H9 (cell line): Measurements from ENCODE around the gene PRIMPOL. TPM values are rescaled to one million over a fixed set of nuclear protein-coding genes. Genes with fewer than 3 reads are reported as not detected.

Experiments
- DNase-seq: peaks from one replicate; pipeline ENCODE4 v3.0.0-alpha.2; 2017
- H2AFZ ChIP-seq: one replicate; pipeline ENCODE4 v1.6.1; 2013; ENCODE audit warnings: mild to moderate bottlenecking, low read length, control low read depth, moderate library complexity
- H2AK5ac ChIP-seq: 2 replicates; pipeline ENCODE4 v1.6.1; 2013; ENCODE audit warnings: low read length, control low read depth, mixed read lengths; ENCODE audit not compliant: insufficient read length
- H2BK120ac ChIP-seq: one replicate; pipeline ENCODE4 v1.6.1; 2013; ENCODE audit warnings: low read depth, mild to moderate bottlenecking, low read length, control low read depth, inconsistent platforms; ENCODE audit not compliant: poor library complexity, severe bottlenecking
- H2BK12ac ChIP-seq: 2 replicates; pipeline ENCODE4 v1.6.1; 2013; ENCODE audit warnings: low read length, control low read depth, mixed read lengths, low read depth; ENCODE audit not compliant: insufficient read length
- H2BK15ac ChIP-seq: 2 replicates; pipeline ENCODE4 v1.6.1; 2013; ENCODE audit warnings: low read depth, low read length, control low read depth
- H2BK20ac ChIP-seq: one replicate; pipeline ENCODE4 v1.6.1; 2013; ENCODE audit warnings: low read depth, mild to moderate bottlenecking, low read length, control low read depth, inconsistent platforms; ENCODE audit not compliant: poor library complexity, severe bottlenecking
- H2BK5ac ChIP-seq: 2 replicates; pipeline ENCODE4 v1.6.1; 2013; ENCODE audit warnings: low read length, control low read depth, mixed read lengths; ENCODE audit not compliant: insufficient read length
- H3K14ac ChIP-seq: 2 replicates; pipeline ENCODE4 v1.6.1; 2013; ENCODE audit warnings: low read length, control low read depth; ENCODE audit not compliant: insufficient read depth
- H3K18ac ChIP-seq: 2 replicates; pipeline ENCODE4 v1.6.1; 2013; ENCODE audit warnings: low read depth, mild to moderate bottlenecking, mixed read lengths, low read length, control low read depth; ENCODE audit not compliant: insufficient read length
- H3K23ac ChIP-seq: 2 replicates; pipeline ENCODE4 v1.6.1; 2013; ENCODE audit warnings: low read length, control low read depth, mixed read lengths, low read depth; ENCODE audit not compliant: insufficient read length
- H3K23me2 ChIP-seq: 2 replicates; pipeline ENCODE4 v1.6.1; 2013; ENCODE audit warnings: low read depth, mild to moderate bottlenecking, mixed read lengths, low read length, control low read depth; ENCODE audit not compliant: insufficient read length, poor library complexity, severe bottlenecking
- H3K27ac ChIP-seq: 2 replicates; pipeline ENCODE4 v1.5.1; 2013; ENCODE audit warnings: low read length, control low read depth, mixed read lengths, low read depth; ENCODE audit not compliant: insufficient read length
- H3K27me3 ChIP-seq: 2 replicates; pipeline ENCODE4 v1.6.1; 2013; ENCODE audit warnings: low read length, control low read depth, inconsistent platforms; ENCODE audit not compliant: insufficient read depth
- H3K4ac ChIP-seq: 2 replicates; pipeline ENCODE4 v1.6.1; 2013; ENCODE audit warnings: low read depth, mild to moderate bottlenecking, control low read depth, inconsistent platforms, low read length, moderate library complexity
- H3K4me1 ChIP-seq: 2 replicates; pipeline ENCODE4 v1.6.1; 2013; ENCODE audit warnings: low read length, control low read depth, inconsistent platforms; ENCODE audit not compliant: insufficient read depth
- H3K4me2 ChIP-seq: 2 replicates; pipeline ENCODE4 v1.6.1; 2013; ENCODE audit warnings: low read length, control low read depth, mixed read lengths; ENCODE audit not compliant: insufficient read length, insufficient read depth
- H3K56ac ChIP-seq: 2 replicates; pipeline ENCODE4 v1.6.1; 2013; ENCODE audit warnings: low read depth, mild to moderate bottlenecking, mixed read lengths, low read length, control low read depth; ENCODE audit not compliant: insufficient read length
- H3K79me1 ChIP-seq: 2 replicates; pipeline ENCODE4 v1.6.1; 2013; ENCODE audit warnings: low read depth, mild to moderate bottlenecking, moderate library complexity, low read length, control low read depth, inconsistent platforms; ENCODE audit not compliant: insufficient read depth, poor library complexity, severe bottlenecking
- H3K79me2 ChIP-seq: 2 replicates; pipeline ENCODE4 v1.6.1; 2013; ENCODE audit warnings: low read length, control low read depth, inconsistent platforms; ENCODE audit not compliant: insufficient read depth
- H3K9ac ChIP-seq: 2 replicates; pipeline ENCODE4 v1.6.1; 2013; ENCODE audit warnings: low read length, control low read depth, mixed read lengths; ENCODE audit not compliant: insufficient read length; ENCODE audit errors: extremely low read depth
- H3K9me3 ChIP-seq: one replicate; pipeline ENCODE4 v1.6.1; 2013; ENCODE audit warnings: low read depth, low read length, inconsistent platforms; ENCODE audit not compliant: control insufficient read depth
- H3T11ph ChIP-seq: one replicate; pipeline ENCODE4 v1.6.1; 2013; ENCODE audit warnings: mild to moderate bottlenecking, low read length, control low read depth, inconsistent platforms
- H4K20me1 ChIP-seq: one replicate; pipeline ENCODE4 v1.6.1; 2013; ENCODE audit not compliant: control insufficient read depth, insufficient read length, insufficient read depth
- H4K5ac ChIP-seq: 2 replicates; pipeline ENCODE4 v1.6.1; 2013; ENCODE audit warnings: low read depth, mild to moderate bottlenecking, mixed read lengths, low read length, control low read depth; ENCODE audit not compliant: insufficient read length
- H4K8ac ChIP-seq: replicated peaks from 2 replicates; pipeline ENCODE4 v1.6.1; 2013; ENCODE audit warnings: low read length, control low read depth, mixed read lengths, low read depth; ENCODE audit not compliant: insufficient read length
- H4K91ac ChIP-seq: 2 replicates; pipeline ENCODE4 v1.6.1; 2013; ENCODE audit warnings: low read depth, mild to moderate bottlenecking, moderate library complexity, mixed read lengths, low read length, control low read depth; ENCODE audit not compliant: insufficient read length
- H3K27ac Mint-ChIP-seq, 3 experiments: 2 replicates in 2 of 3; 3 replicates in 1 of 3; pipeline ENCODE4 v1.8.0; 2020 to 2021; ENCODE audit warnings: mixed read lengths in 3 of 3, mild to moderate bottlenecking in 1 of 3, moderate library complexity in 1 of 3
- H3K27me3 Mint-ChIP-seq: 2 replicates; pipeline ENCODE4 v1.8.0; 2021; ENCODE audit warnings: low read depth, mild to moderate bottlenecking, moderate library complexity, mixed read lengths
- H3K36me3 Mint-ChIP-seq, 3 experiments: 2 replicates in 2 of 3; 3 replicates in 1 of 3; pipeline ENCODE4 v1.8.0; 2020 to 2021; ENCODE audit warnings: low read depth in 3 of 3, mixed read lengths in 3 of 3; ENCODE audit not compliant: insufficient read depth in 1 of 3
- H3K4me1 Mint-ChIP-seq, 2 experiments: 2 replicates each; pipeline ENCODE4 v1.8.0; 2020; ENCODE audit warnings: mixed read lengths in 2 of 2
- H3K4me3 Mint-ChIP-seq, 2 experiments: 2 replicates in 1 of 2; 3 replicates in 1 of 2; pipeline ENCODE4 v1.8.0; 2020 to 2021; ENCODE audit warnings: mild to moderate bottlenecking in 2 of 2, mixed read lengths in 2 of 2, moderate library complexity in 1 of 2
- H3K9me3 Mint-ChIP-seq, 2 experiments: 2 replicates in 1 of 2; 3 replicates in 1 of 2; pipeline ENCODE4 v1.8.0; 2020; ENCODE audit warnings: mild to moderate bottlenecking in 2 of 2, mixed read lengths in 2 of 2, moderate library complexity in 1 of 2
- WGBS: extraction: QIAGEN DNeasy Blood & Tissue Kit; methylation state at CpG from one replicate; pipeline ENCODE4 v1.1.7; 2013; ENCODE audit warnings: missing lambda C conversion rate, low lambda C conversion rate, mixed read lengths; ENCODE audit not compliant: insufficient read length; ENCODE audit errors: extremely low coverage; 5-methylcytosine and 5-hydroxymethylcytosine counted together
- total RNA-seq: library from RNA; stranded (reverse); gene quantifications from 2 replicates; pipeline ENCODE4 v1.2.1, GENCODE V29; 2021
- TF ChIP-seq, protein P1 (sequence below): fragments of 200-600 bp; sonication (generic); conservative IDR thresholded peaks from 3 replicates; pipeline ENCODE4 v1.8.0; 2021; ENCODE audit warnings: antibody characterized with exemption, mild to moderate bottlenecking

PRIMPOL gene
- total RNA-seq, 1 experiment from 2014 or later: 4.9 TPM

- H2AK5ac ChIP-seq: no peak overlapping the region
- no peak overlapping the region for H3T11ph ChIP-seq
- H3K9ac ChIP-seq: no peak overlapping the region
- TF ChIP-seq, protein P1, sequence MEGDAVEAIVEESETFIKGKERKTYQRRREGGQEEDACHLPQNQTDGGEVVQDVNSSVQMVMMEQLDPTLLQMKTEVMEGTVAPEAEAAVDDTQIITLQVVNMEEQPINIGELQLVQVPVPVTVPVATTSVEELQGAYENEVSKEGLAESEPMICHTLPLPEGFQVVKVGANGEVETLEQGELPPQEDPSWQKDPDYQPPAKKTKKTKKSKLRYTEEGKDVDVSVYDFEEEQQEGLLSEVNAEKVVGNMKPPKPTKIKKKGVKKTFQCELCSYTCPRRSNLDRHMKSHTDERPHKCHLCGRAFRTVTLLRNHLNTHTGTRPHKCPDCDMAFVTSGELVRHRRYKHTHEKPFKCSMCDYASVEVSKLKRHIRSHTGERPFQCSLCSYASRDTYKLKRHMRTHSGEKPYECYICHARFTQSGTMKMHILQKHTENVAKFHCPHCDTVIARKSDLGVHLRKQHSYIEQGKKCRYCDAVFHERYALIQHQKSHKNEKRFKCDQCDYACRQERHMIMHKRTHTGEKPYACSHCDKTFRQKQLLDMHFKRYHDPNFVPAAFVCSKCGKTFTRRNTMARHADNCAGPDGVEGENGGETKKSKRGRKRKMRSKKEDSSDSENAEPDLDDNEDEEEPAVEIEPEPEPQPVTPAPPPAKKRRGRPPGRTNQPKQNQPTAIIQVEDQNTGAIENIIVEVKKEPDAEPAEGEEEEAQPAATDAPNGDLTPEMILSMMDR: no peak
- Mint-ChIP-seq H3K36me3 (peaks cover 0 to 27% (median 23%) of the 10 kb centered on the region in 3 experiments; a peak in 4 of 7 replicates), H3K27me3 (no peaks in the 10 kb centered on the region), H3K4me3 (no peak overlapping the region), H3K27ac (peak overlapping the region in 1 of 3 experiments; percentile 12; a peak in 3 of 7 replicates), H3K4me1 (peaks cover 2% of the 10 kb centered on the region in 2 experiments), H3K9me3 (no peaks in the 10 kb centered on the region)
- DNase-seq: no peak
- H4K20me1 ChIP-seq: no peaks in the 10 kb centered on the region
- H3K23ac ChIP-seq: no peak overlapping the region
- no peaks in the 10 kb centered on the region for H3K79me2 ChIP-seq
- no peak overlapping the region for H2AFZ ChIP-seq
- no peak overlapping the region for H3K56ac ChIP-seq
- no peak overlapping the region for H4K8ac ChIP-seq
- no peak overlapping the region for H3K18ac ChIP-seq
- no peak overlapping the region for H2BK12ac ChIP-seq
- no peak overlapping the region for H2BK15ac ChIP-seq
- no peaks in the 10 kb centered on the region for H3K9me3 ChIP-seq
- WGBS: no CpG with 5 or more reads among the region's 9 CpGs
- H2BK120ac ChIP-seq: no peak overlapping the region
- H3K14ac ChIP-seq: no peak overlapping the region
- H3K4ac ChIP-seq: no peak overlapping the region
- H2BK5ac ChIP-seq: no peak overlapping the region
- no peaks in the 10 kb centered on the region for H3K27me3 ChIP-seq
- H4K5ac ChIP-seq: no peak overlapping the region
- no peak overlapping the region for H2BK20ac ChIP-seq
- H3K4me1 ChIP-seq: no peaks in the 10 kb centered on the region
- H4K91ac ChIP-seq: no peak overlapping the region
- no peaks in the 10 kb centered on the region for H3K79me1 ChIP-seq
- no peaks in the 10 kb centered on the region for H3K23me2 ChIP-seq
- no peak overlapping the region for H3K27ac ChIP-seq
- H3K4me2 ChIP-seq: no peak overlapping the region
Measured at GRCh38 chr4:184668096-184668495, 18.6 kb downstream of the PRIMPOL start.
